Ovary (tissue), 3 donors: Measurements from ENCODE around the gene ZNF771.

Experiments
- CTCF ChIP-seq, 3 donors: fragments of 450-650 bp in 2 of 3; fragments of 200-600 bp in 1 of 3; IDR thresholded peaks; one replicate each; pipeline versions ENCODE4 v1.5.1 to v1.8.0; 2016 to 2022; ENCODE audit warnings: antibody characterized with exemption in 3 of 3, mild to moderate bottlenecking in 1 of 3
- EP300 ChIP-seq: sonication (generic); formaldehyde crosslinking; IDR thresholded peaks from one replicate; pipeline ENCODE4 v1.6.1; 2017; ENCODE audit warnings: antibody characterized with exemption
- donor health status: DM: no; HTN: no; CAD: no.

- TF ChIP-seq CTCF (IDR thresholded peaks at IDR 0.05) (peak in 1 of 3 donors; percentile 33), EP300 (no peak)
These were observed 29.6 kb upstream of the ZNF771 start for GRCh38 chr16:30377812-30378235.
